Thyroid gland (tissue), 4 donors: ENCODE measurements around the gene DOCK2. TPM values are rescaled to one million over a fixed set of nuclear protein-coding genes. Genes with fewer than 3 reads are reported as not detected.

Experiments used
- DNase-seq, 2 donors: peaks; one replicate each; pipeline ENCODE4 v3.0.0-alpha.2; 2019
- H3K27ac ChIP-seq, 3 donors: fragments of 200-600 bp; sonication (generic); 1 replicate in 2 of 3; 2 replicates in 1 of 3; pipeline ENCODE4 v1.5.1; 2016 to 2019; ENCODE audit warnings: mild to moderate bottlenecking in 1 of 3, moderate library complexity in 1 of 3
- H3K27me3 ChIP-seq: fragments of 200-600 bp; sonication (generic); one replicate; pipeline ENCODE4 v1.5.1; 2019
- H3K36me3 ChIP-seq, 2 donors: fragments of 200-600 bp; sonication (generic); one replicate each; pipeline ENCODE4 v1.5.1; 2016 to 2019
- H3K4me1 ChIP-seq, 2 donors: fragments of 200-600 bp; sonication (generic); one replicate each; pipeline ENCODE4 v1.5.1; 2017 to 2019
- H3K4me3 ChIP-seq, 3 donors: fragments of 200-600 bp; sonication (generic); replicated peaks in 1 of 3; 1 replicate in 2 of 3; 2 replicates in 1 of 3; pipeline ENCODE4 v1.5.1; 2016; ENCODE audit warnings: mild to moderate bottlenecking in 1 of 3
- H3K9me3 ChIP-seq: fragments of 200-600 bp; sonication (generic); one replicate; pipeline ENCODE4 v1.5.1; 2017
- POLR2A ChIP-seq, 2 donors: fragments of 450-650 bp; IDR thresholded peaks; one replicate each; pipeline ENCODE4 v1.6.1; 2017; ENCODE audit warnings: antibody characterized with exemption in 2 of 2, mild to moderate bottlenecking in 2 of 2, moderate library complexity in 1 of 2
- WGBS, 2 donors: methylation state at CpG; one replicate each; pipeline ENCODE4 v1.1.5; 2017; 5-methylcytosine and 5-hydroxymethylcytosine counted together
- intact Hi-C: fragments of 100-400 bp; cut with DNase I; formaldehyde crosslinking; loops from one replicate; pipeline ENCODE4 v1.15.1; 2023
- total RNA-seq, 4 donors: library from RNA; depleted of rRNA; stranded (reverse); fragments of >200 nt; gene quantifications; one replicate each; pipeline ENCODE4 v1.2.3, GENCODE V29; 2016
- TF ChIP-seq, protein P1 (sequence below), 6 experiments: fragments of 200-600 bp in 3 of 6; fragments of 450-650 bp in 3 of 6; sonication (generic) in 3 of 6; IDR thresholded peaks; one replicate each; pipeline ENCODE4 v1.5.1; 2016 to 2019; ENCODE audit warnings: antibody characterized with exemption in 6 of 6, mild to moderate bottlenecking in 2 of 6, inconsistent platforms in 1 of 6, moderate library complexity in 1 of 6

Gene DOCK2
- total RNA-seq, 4 donors from 2014 or later: 4.3 to 14.1 (median 8.6) TPM

DNA sequence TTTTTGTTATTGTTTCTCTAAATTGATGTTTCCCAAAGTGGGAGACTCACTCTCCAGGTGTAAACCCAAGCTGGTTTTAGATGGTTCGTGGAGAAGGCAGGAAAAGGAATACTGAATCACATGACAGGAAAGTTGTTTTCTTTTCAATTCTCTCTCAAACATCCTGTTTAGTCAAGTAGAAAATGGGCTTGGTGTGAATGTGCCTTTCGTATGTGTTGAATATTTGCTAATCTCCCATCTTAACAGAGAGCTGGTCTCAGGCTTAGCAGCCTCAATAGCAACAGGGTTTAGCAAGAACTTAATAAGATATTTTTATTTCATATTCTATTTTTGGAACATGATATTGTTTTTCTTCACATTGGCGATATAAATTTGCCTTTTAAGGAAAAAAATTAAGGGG is 223.5 kb downstream of the DOCK2 start:
- TF ChIP-seq POLR2A (IDR thresholded peaks at IDR 0.05): no peak
- TF ChIP-seq, protein P1, sequence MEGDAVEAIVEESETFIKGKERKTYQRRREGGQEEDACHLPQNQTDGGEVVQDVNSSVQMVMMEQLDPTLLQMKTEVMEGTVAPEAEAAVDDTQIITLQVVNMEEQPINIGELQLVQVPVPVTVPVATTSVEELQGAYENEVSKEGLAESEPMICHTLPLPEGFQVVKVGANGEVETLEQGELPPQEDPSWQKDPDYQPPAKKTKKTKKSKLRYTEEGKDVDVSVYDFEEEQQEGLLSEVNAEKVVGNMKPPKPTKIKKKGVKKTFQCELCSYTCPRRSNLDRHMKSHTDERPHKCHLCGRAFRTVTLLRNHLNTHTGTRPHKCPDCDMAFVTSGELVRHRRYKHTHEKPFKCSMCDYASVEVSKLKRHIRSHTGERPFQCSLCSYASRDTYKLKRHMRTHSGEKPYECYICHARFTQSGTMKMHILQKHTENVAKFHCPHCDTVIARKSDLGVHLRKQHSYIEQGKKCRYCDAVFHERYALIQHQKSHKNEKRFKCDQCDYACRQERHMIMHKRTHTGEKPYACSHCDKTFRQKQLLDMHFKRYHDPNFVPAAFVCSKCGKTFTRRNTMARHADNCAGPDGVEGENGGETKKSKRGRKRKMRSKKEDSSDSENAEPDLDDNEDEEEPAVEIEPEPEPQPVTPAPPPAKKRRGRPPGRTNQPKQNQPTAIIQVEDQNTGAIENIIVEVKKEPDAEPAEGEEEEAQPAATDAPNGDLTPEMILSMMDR (IDR thresholded peaks at IDR 0.05): no peak

DNA sequence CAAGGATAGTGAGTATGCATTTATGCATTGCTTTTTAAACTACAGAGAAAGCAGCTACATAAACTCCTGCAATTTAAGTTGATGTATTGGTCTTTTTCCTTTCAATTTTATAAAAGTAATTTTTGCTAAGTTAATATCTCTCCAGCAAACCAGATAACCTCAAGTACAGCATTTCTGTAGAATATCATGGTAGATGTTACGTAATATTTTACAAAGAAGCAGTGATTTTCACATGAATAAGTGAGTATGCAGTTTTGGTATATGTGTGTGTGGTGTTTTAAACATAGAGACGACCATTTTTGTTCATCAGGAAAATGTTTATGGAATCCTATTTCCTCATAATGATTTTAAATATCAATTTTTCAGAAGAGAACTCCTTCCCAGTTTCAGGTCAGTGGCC is 224.4 kb downstream of the DOCK2 start:
- intact Hi-C loops: no loop called here
- no peak for TF ChIP-seq POLR2A (IDR thresholded peaks at IDR 0.05)
- TF ChIP-seq, protein P1 (IDR thresholded peaks at IDR 0.05): no peak

More for the DNA sequence above, 223.5 kb downstream of the DOCK2 start:
- Histone ChIP-seq H3K4me1 (peaks cover 0 to 9% of the 10 kb centered on the region in 2 donors), H3K36me3 (no peaks in the 10 kb centered on the region), H3K4me3 (no peak overlapping the region), H3K27me3 (no peaks in the 10 kb centered on the region), H3K9me3 (no peaks in the 10 kb centered on the region), H3K27ac (no peak overlapping the region)
- DNase-seq: no peak
- 41 to 44% methylated on average over 3 of the region's 3 CpGs for WGBS, 2 donors
- intact Hi-C loops: no loop called here

GRCh38 chr5:169861934-169862333 is 224.9 kb downstream of the DOCK2 start:
- Histone ChIP-seq H3K9me3 (no peaks in the 10 kb centered on the region), H3K4me3 (no peak overlapping the region), H3K27me3 (no peaks in the 10 kb centered on the region), H3K36me3 (no peaks in the 10 kb centered on the region), H3K27ac (no peak overlapping the region), H3K4me1 (peaks cover 0 to 9% of the 10 kb centered on the region in 2 donors)
- 88 to 92% methylated on average over 2 of the region's 2 CpGs for WGBS, 2 donors
- DNase-seq: no peak
- intact Hi-C loops: no loop called here
- TF ChIP-seq POLR2A (IDR thresholded peaks at IDR 0.05): no peak
- TF ChIP-seq, protein P1 (IDR thresholded peaks at IDR 0.05): no peak

More for the DNA sequence above, 224.4 kb downstream of the DOCK2 start:
- peaks cover 0 to 9% of the 10 kb centered on the region in 2 donors for H3K4me1 ChIP-seq
- H3K36me3 ChIP-seq: no peaks in the 10 kb centered on the region
- H3K4me3 ChIP-seq: no peak overlapping the region
- H3K9me3 ChIP-seq: no peaks in the 10 kb centered on the region
- DNase-seq: no peak
- WGBS, 2 donors: 86 to 92% methylated on average over 2 of the region's 2 CpGs
- H3K27ac ChIP-seq: no peak overlapping the region
- H3K27me3 ChIP-seq: no peaks in the 10 kb centered on the region

GRCh38 chr5:169862391-169862811 is 225.3 kb downstream of the DOCK2 start:
- no peaks in the 10 kb centered on the region for H3K27me3 ChIP-seq
- WGBS, 2 donors: 85 to 87% methylated on average over 4 of the region's 4 CpGs
- no peaks in the 10 kb centered on the region for H3K9me3 ChIP-seq
- TF ChIP-seq, protein P1 (IDR thresholded peaks at IDR 0.05): no peak
- TF ChIP-seq POLR2A (IDR thresholded peaks at IDR 0.05): no peak
- H3K4me3 ChIP-seq: no peak overlapping the region
- H3K27ac ChIP-seq: no peak overlapping the region
- DNase-seq: no peak
- intact Hi-C loops: no loop called here
- no peaks in the 10 kb centered on the region for H3K36me3 ChIP-seq
- H3K4me1 ChIP-seq: peaks cover 0 to 9% of the 10 kb centered on the region in 2 donors

- TF ChIP-seq, protein P1 (IDR thresholded peaks at IDR 0.05): no peak
- TF ChIP-seq POLR2A (IDR thresholded peaks at IDR 0.05): no peak
- intact Hi-C loops: no loop called here
- H3K4me1 ChIP-seq: peaks cover 0 to 9% of the 10 kb centered on the region in 2 donors
- H3K9me3 ChIP-seq: no peaks in the 10 kb centered on the region
- 83 to 86% methylated on average over 1 of the region's 1 CpG for WGBS, 2 donors
- DNase-seq: no peak
- no peak overlapping the region for H3K27ac ChIP-seq
- no peak overlapping the region for H3K4me3 ChIP-seq
- no peaks in the 10 kb centered on the region for H3K36me3 ChIP-seq
- no peaks in the 10 kb centered on the region for H3K27me3 ChIP-seq
Measured at GRCh38 chr5:169864483-169864882, 227.4 kb downstream of the DOCK2 start.
